ENCODE measurements around the gene RFX5.
A peak's percentile ranks its signal among the peaks of the same experiment; 100 is the strongest.

The RFX5 gene

DNA sequence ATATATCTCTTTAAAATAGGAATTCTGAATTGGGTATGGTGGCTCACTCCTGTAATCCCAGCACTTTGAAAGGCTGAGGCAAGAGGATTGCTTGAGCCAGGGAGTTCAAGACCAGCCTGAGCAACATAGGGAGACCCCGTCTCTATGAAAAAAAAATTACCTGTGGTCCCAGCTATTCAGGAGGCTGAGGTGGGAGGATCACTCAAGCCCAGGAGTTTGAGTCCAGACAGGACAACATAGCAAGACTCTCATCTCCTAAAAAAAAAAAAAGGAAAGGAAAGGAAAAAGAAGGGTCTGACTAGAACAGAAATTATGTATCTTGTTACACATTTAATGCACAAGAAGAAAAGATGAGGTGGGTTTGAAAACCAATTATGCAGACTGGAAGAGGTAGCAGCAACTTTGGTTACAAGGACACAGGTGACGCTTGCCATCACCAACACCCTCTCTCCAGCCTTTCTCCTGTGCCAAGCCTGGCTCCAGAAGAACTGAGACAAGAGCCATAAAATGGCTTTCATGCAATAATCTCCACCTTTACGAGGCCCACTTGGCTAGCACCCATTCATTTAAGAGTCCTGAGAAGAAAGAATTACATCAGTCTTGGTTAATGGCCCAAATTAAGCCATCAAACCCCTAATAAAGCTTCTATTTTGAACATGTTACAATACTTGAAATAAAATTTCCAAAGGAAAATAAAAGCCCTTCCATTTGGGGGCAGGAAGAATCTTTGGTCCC is 30.3 kb upstream of the RFX5 start:
- no peak for TF ChIP-seq ZFX (IDR thresholded peaks at IDR 0.05; ENCODE audit: borderline replicate concordance)
- no peak for TF ChIP-seq CTCF (IDR thresholded peaks at IDR 0.05)
- peak overlapping the region; percentile 16 for H3K27ac ChIP-seq

- TF ChIP-seq CTCF (IDR thresholded peaks at IDR 0.05) (no peak), ZFX (IDR thresholded peaks at IDR 0.05; ENCODE audit: borderline replicate concordance) (no peak)
- peak overlapping the region; percentile 91 for H3K27ac ChIP-seq
These were observed 26.1 kb upstream of the RFX5 start for GRCh38 chr1:151373196-151373595.

GRCh38 chr1:151372058-151372934 is 25.2 kb upstream of the RFX5 start, which contains the start of gene SELENBP1:
SELENBP1 (minus strand) TSS chr1:151372705; CDS start chr1:151372641, 64 bp downstream.
- TF ChIP-seq CTCF (IDR thresholded peaks at IDR 0.05): peak; percentile 7
- TF ChIP-seq ZFX (IDR thresholded peaks at IDR 0.05; ENCODE audit: borderline replicate concordance): no peak

DNA sequence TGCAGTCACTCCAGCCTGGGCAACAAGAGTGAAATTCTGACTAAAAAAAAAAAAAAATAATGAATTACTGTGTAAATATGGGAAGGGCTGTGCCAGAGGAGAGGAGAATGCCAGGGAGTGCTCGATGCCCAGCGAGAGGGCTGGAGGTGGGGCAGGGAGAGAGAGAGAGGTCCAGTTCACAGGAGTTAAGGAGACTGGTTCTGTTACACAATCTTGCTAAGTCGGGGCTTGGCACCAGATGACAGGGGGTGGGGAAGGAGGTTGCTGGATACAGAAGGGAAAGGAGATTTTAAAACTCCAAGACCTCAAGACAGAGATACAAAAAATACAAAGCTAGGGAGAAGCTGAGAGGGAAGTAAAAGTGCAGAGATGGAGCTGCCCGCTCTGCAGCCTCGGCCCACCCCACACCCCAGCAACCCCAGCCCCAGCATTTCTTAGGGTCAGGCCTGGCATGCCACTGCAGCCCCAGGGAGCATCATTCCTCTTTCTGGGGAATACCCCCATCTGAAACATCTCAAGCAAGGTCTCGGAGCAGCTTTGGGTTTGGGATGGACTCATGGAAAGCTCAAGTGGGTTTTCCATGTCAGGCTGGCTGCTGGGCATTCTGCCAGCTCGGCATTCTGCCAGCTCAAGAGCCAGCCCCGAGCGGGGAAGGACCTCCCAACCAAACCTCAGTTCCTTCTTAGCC is 24.5 kb upstream of the RFX5 start:
- TF ChIP-seq ZFX (IDR thresholded peaks at IDR 0.05; ENCODE audit: borderline replicate concordance) (no peak), CTCF (IDR thresholded peaks at IDR 0.05) (no peak)
- H3K27ac ChIP-seq: peak overlapping the region; percentile 91

More at GRCh38 chr1:151372058-151372934, 25.2 kb upstream of the RFX5 start, which contains the start of gene SELENBP1:
- H3K27ac ChIP-seq: peak within 1 kb of the TSS; percentile 91

GRCh38 chr1:151370211-151370911 is 23.3 kb upstream of the RFX5 start:
- TF ChIP-seq ZFX (IDR thresholded peaks at IDR 0.05; ENCODE audit: borderline replicate concordance) (no peak), CTCF (IDR thresholded peaks at IDR 0.05) (no peak)

DNA sequence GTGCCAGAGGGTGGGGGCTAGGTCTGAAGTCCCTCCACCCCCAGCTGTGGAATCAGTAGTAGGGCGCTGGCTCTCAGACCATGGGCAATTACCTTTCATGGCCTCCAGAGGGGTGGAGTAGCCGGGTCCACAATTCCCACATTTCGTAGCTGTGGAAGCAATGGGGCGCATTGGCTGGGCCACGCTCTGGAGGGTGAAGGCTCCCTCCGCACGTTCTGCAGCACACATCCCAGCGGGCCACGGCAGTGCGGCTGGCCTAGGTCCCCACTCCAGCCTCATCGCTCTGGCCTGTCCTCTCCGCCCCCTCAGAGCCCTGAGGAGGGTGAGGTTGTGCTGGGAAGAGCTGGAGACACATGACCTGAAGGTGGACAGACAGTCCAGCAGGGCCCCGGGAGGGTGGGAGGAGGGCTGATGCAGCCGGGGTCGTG is 22.6 kb upstream of the RFX5 start:
- TF ChIP-seq ZFX (IDR thresholded peaks at IDR 0.05; ENCODE audit: borderline replicate concordance): no peak
- no peak for TF ChIP-seq CTCF (IDR thresholded peaks at IDR 0.05)
- H3K27ac ChIP-seq: peak overlapping the region; percentile 91; the same call in 1 of the 2 replicates

More at GRCh38 chr1:151370211-151370911, 23.3 kb upstream of the RFX5 start:
- peak overlapping the region; percentile 91 for H3K27ac ChIP-seq

Data from 22Rv1 (cell line).